HepG2 (cell line): ENCODE data around the gene KTI12. TPM values are rescaled to one million over a fixed set of nuclear protein-coding genes. Genes with fewer than 3 reads are reported as not detected.

Source experiments
- BORCS8-MEF2B ChIP-seq: sonication (generic); formaldehyde crosslinking; IDR thresholded peaks from 2 replicates; pipeline ENCODE4 v1.8.0; 2022; ENCODE audit warnings: mild to moderate bottlenecking, missing genetic modification reagents
- CEBPG ChIP-seq: IDR thresholded peaks from 2 replicates; pipeline ENCODE4 v1.6.1; 2016
- FIP1L1 ChIP-seq: fragments of 200-400 bp; formaldehyde crosslinking; IDR thresholded peaks from 2 replicates; pipeline ENCODE4 v1.6.1; 2018; ENCODE audit warnings: low read depth, mild to moderate bottlenecking, low read length, moderate library complexity, borderline replicate concordance; ENCODE audit not compliant: insufficient read depth
- HOXA7 ChIP-seq: sonication (generic); formaldehyde crosslinking; IDR thresholded peaks from 2 replicates; pipeline ENCODE4 v1.8.1; 2022; ENCODE audit warnings: mild to moderate bottlenecking, missing genetic modification reagents, moderate library complexity
- IKZF4 ChIP-seq: sonication (generic); formaldehyde crosslinking; IDR thresholded peaks from 2 replicates; pipeline ENCODE4 v1.5.1; 2020; ENCODE audit warnings: borderline replicate concordance, mild to moderate bottlenecking, low read depth, missing genetic modification reagents; ENCODE audit errors: not compliant biosample characterization
- IRX3 ChIP-seq: sonication (generic); formaldehyde crosslinking; IDR thresholded peaks from 2 replicates; pipeline ENCODE4 v1.8.1; 2023; ENCODE audit warnings: mild to moderate bottlenecking, low read depth, missing genetic modification reagents, borderline replicate concordance
- MIER2 ChIP-seq: IDR thresholded peaks from 2 replicates; pipeline ENCODE4 v1.6.1; 2016; ENCODE audit warnings: missing biosample characterization, missing genetic modification reagents
- NONO ChIP-seq, 2 experiments: fragments of 450-650 bp in 1 of 2; sonication (generic) in 1 of 2; formaldehyde crosslinking in 1 of 2; IDR thresholded peaks in 1 of 2; conservative IDR thresholded peaks in 1 of 2; 2 replicates each; pipeline versions ENCODE4 v1.6.1 to v1.8.0; 2017 to 2022; ENCODE audit warnings: mild to moderate bottlenecking in 1 of 2, missing genetic modification reagents in 1 of 2, moderate library complexity in 1 of 2
- PCBP2 ChIP-seq: fragments of 200-400 bp; formaldehyde crosslinking; optimal IDR thresholded peaks from 2 replicates; pipeline ENCODE3; 2018; ENCODE audit warnings: low read length, low read depth; ENCODE audit not compliant: poor library complexity, severe bottlenecking
- RBM39 ChIP-seq: fragments of 200-400 bp; formaldehyde crosslinking; IDR thresholded peaks from one replicate; pipeline ENCODE4 v1.6.1; 2018; ENCODE audit warnings: antibody characterized with exemption, mild to moderate bottlenecking, low read depth, low read length; ENCODE audit not compliant: poor library complexity, severe bottlenecking
- SRF ChIP-seq: IDR thresholded peaks from 2 replicates; pipeline ENCODE4 v1.6.1; 2011; ENCODE audit warnings: mild to moderate bottlenecking, low read depth, low read length, moderate library complexity
- ZFX ChIP-seq: sonication (generic); formaldehyde crosslinking; IDR thresholded peaks from 2 replicates; pipeline ENCODE4 v1.4.0; 2020; ENCODE audit warnings: mild to moderate bottlenecking, low read depth, missing genetic modification reagents, moderate library complexity
- ZNF598 ChIP-seq: sonication (generic); formaldehyde crosslinking; IDR thresholded peaks from 2 replicates; pipeline ENCODE4 v1.5.1; 2020; ENCODE audit warnings: mild to moderate bottlenecking, missing genetic modification reagents, borderline replicate concordance
- ZNF674 ChIP-seq: sonication (generic); formaldehyde crosslinking; IDR thresholded peaks from 2 replicates; pipeline ENCODE4 v1.5.0; 2020; ENCODE audit warnings: low read depth, mild to moderate bottlenecking, missing genetic modification reagents
- polyA plus RNA-seq, 8 experiments: library from polyadenylated mRNA; depleted of rRNA in 3 of 8; stranded (reverse) in 7 of 8; unstranded in 1 of 8; fragments of >200 nt; fragmentation: Illumina TruSeq in 4 of 8; extraction: Trizol in 4 of 8; gene quantifications; 2 replicates each; pipeline versions ENCODE4 v1.2.1 to v1.2.3, GENCODE V29; 2011 to 2016; ENCODE audit warnings: low read depth in 4 of 8, missing spikeins in 1 of 8, mixed read lengths in 1 of 8; ENCODE audit not compliant: insufficient read depth in 1 of 8
- total RNA-seq, 5 experiments: library from RNA; depleted of rRNA; stranded (reverse); fragments of >200 nt; fragmentation: Illumina TruSeq; extraction: Trizol; gene quantifications; 2 replicates each; pipeline ENCODE4 v1.2.3, GENCODE V29; 2016; ENCODE audit warnings: low read depth in 1 of 5
- TF ChIP-seq, protein P1 (sequence below), 2 experiments: sonication (generic) in 1 of 2; formaldehyde crosslinking in 1 of 2; IDR thresholded peaks; 2 replicates each; pipeline versions ENCODE4 v1.6.1 to v1.9.0; 2014 to 2022; ENCODE audit warnings: antibody characterized with exemption in 1 of 2, borderline replicate concordance in 1 of 2, inconsistent platforms in 1 of 2, low read depth in 1 of 2, missing genetic modification reagents in 1 of 2
- TF ChIP-seq, protein P2 (sequence below): sonication (generic); formaldehyde crosslinking; IDR thresholded peaks from 2 replicates; pipeline ENCODE4 v1.9.0; 2021; ENCODE audit warnings: missing genetic modification reagents, mild to moderate bottlenecking, borderline replicate concordance
- TF ChIP-seq, protein P3 (sequence below): sonication (generic); formaldehyde crosslinking; IDR thresholded peaks from 2 replicates; pipeline ENCODE4 v1.4.0; 2020; ENCODE audit warnings: missing genetic modification reagents

Gene KTI12
- total and polyA plus RNA-seq, 2 of the 13 experiments (the other 11 are each of a cell fraction or from before 2014, with no cell fraction given): 7.4 to 10.2 TPM

DNA sequence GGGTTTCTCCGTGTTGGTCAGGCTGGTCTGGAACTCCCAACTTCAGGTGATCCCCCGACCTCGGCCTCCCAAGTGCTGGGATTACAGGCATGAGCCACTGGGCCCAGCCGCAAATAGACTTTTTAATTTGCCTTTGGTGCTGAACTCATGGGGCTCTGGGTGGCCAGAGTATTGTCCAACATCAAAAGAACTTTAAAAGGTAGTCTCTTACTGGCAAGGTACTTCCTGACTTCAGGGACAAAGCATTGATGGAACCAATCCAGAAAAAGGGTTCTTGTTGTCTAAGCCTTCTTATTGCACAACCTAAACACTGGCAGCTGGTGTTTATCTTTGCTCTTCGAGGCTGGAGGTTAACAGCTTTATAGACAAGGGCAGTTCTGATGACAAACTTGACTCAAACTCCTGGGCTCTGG is 3.8 kb upstream of the KTI12 start (continued):
- TF ChIP-seq, protein P1, sequence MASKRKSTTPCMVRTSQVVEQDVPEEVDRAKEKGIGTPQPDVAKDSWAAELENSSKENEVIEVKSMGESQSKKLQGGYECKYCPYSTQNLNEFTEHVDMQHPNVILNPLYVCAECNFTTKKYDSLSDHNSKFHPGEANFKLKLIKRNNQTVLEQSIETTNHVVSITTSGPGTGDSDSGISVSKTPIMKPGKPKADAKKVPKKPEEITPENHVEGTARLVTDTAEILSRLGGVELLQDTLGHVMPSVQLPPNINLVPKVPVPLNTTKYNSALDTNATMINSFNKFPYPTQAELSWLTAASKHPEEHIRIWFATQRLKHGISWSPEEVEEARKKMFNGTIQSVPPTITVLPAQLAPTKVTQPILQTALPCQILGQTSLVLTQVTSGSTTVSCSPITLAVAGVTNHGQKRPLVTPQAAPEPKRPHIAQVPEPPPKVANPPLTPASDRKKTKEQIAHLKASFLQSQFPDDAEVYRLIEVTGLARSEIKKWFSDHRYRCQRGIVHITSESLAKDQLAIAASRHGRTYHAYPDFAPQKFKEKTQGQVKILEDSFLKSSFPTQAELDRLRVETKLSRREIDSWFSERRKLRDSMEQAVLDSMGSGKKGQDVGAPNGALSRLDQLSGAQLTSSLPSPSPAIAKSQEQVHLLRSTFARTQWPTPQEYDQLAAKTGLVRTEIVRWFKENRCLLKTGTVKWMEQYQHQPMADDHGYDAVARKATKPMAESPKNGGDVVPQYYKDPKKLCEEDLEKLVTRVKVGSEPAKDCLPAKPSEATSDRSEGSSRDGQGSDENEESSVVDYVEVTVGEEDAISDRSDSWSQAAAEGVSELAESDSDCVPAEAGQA (IDR thresholded peaks at IDR 0.05; ENCODE audit: low read depth): no peak
- TF ChIP-seq, protein P1 (CRISPR knock-in tag; IDR thresholded peaks at IDR 0.05; ENCODE audit: borderline replicate concordance): no peak
- TF ChIP-seq HOXA7 (CRISPR knock-in tag) (no peak), NONO (IDR thresholded peaks at IDR 0.05) (no peak), NONO (CRISPR knock-in tag; conservative IDR thresholded peaks at IDR 0.05) (peak; percentile 73; the same call in 1 of the 2 replicates), MIER2 (CRISPR knock-in tag) (peak; percentile 79; the same call in 1 of the 2 replicates), IKZF4 (CRISPR knock-in tag) (no peak), SRF (0 out of 2 replicates have a peak, but pooled peaks have one; percentile 4), FIP1L1 (no peak), PCBP2 (no peak), IRX3 (no peak), ZNF598 (no peak), CEBPG (peak; percentile 99), BORCS8-MEF2B (CRISPR knock-in tag) (no peak), ZFX (CRISPR knock-in tag) (peak; percentile 63), ZNF674 (CRISPR knock-in tag) (no peak), RBM39 (no peak)
- TF ChIP-seq, protein P2, sequence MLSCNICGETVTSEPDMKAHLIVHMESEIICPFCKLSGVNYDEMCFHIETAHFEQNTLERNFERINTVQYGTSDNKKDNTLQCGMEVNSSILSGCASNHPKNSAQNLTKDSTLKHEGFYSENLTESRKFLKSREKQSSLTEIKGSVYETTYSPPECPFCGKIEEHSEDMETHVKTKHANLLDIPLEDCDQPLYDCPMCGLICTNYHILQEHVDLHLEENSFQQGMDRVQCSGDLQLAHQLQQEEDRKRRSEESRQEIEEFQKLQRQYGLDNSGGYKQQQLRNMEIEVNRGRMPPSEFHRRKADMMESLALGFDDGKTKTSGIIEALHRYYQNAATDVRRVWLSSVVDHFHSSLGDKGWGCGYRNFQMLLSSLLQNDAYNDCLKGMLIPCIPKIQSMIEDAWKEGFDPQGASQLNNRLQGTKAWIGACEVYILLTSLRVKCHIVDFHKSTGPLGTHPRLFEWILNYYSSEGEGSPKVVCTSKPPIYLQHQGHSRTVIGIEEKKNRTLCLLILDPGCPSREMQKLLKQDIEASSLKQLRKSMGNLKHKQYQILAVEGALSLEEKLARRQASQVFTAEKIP (CRISPR knock-in tag): no peak
- TF ChIP-seq, protein P3, sequence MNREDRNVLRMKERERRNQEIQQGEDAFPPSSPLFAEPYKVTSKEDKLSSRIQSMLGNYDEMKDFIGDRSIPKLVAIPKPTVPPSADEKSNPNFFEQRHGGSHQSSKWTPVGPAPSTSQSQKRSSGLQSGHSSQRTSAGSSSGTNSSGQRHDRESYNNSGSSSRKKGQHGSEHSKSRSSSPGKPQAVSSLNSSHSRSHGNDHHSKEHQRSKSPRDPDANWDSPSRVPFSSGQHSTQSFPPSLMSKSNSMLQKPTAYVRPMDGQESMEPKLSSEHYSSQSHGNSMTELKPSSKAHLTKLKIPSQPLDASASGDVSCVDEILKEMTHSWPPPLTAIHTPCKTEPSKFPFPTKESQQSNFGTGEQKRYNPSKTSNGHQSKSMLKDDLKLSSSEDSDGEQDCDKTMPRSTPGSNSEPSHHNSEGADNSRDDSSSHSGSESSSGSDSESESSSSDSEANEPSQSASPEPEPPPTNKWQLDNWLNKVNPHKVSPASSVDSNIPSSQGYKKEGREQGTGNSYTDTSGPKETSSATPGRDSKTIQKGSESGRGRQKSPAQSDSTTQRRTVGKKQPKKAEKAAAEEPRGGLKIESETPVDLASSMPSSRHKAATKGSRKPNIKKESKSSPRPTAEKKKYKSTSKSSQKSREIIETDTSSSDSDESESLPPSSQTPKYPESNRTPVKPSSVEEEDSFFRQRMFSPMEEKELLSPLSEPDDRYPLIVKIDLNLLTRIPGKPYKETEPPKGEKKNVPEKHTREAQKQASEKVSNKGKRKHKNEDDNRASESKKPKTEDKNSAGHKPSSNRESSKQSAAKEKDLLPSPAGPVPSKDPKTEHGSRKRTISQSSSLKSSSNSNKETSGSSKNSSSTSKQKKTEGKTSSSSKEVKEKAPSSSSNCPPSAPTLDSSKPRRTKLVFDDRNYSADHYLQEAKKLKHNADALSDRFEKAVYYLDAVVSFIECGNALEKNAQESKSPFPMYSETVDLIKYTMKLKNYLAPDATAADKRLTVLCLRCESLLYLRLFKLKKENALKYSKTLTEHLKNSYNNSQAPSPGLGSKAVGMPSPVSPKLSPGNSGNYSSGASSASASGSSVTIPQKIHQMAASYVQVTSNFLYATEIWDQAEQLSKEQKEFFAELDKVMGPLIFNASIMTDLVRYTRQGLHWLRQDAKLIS: no peak
